Measurements from ENCODE around the gene EXOC6. TPM values are rescaled to one million over a fixed set of nuclear protein-coding genes. Genes with fewer than 3 reads are reported as not detected.
"Not testable (repeated sequence)": the region's sequence is repeated elsewhere in the genome, so short reads cannot be mapped to it uniquely, and the experiment has no call there.

The EXOC6 gene
- total RNA-seq, 1 experiment from 2014 or later, result 5.9 TPM

- no peaks in the 10 kb centered on the region; the same call in 1 of the 2 replicates for H3K4me1 ChIP-seq
- no peak overlapping the region for H3K27ac ChIP-seq
- DNase-seq, result no peak
- H3K9me3 ChIP-seq (replicated peaks), result no peaks in the 10 kb centered on the region
- H3K27me3 ChIP-seq, result no peaks in the 10 kb centered on the region
- H3K36me3 ChIP-seq, result no peaks in the 10 kb centered on the region
- no peak overlapping the region for H3K4me3 ChIP-seq
These were observed 235.6 kb downstream of the EXOC6 start for GRCh38 chr10:93083743-93084539.

GRCh38 chr10:93085272-93085859, 237.0 kb downstream of the EXOC6 start:
- Histone ChIP-seq H3K27me3 (no peaks in the 10 kb centered on the region), H3K9me3 (replicated peaks) (no peaks in the 10 kb centered on the region), H3K4me1 (no peaks in the 10 kb centered on the region; the same call in 1 of the 2 replicates), H3K4me3 (no peak overlapping the region), H3K36me3 (no peaks in the 10 kb centered on the region), H3K27ac (no peak overlapping the region)
- no peak for DNase-seq

GRCh38 chr10:93086289-93086688, 238.0 kb downstream of the EXOC6 start:
- Histone ChIP-seq H3K4me3 (no peak overlapping the region), H3K9me3 (replicated peaks) (no peaks in the 10 kb centered on the region), H3K36me3 (no peaks in the 10 kb centered on the region), H3K27me3 (no peaks in the 10 kb centered on the region), H3K27ac (no peak overlapping the region), H3K4me1 (no peaks in the 10 kb centered on the region; the same call in 1 of the 2 replicates)
- no peak for DNase-seq

- Histone ChIP-seq H3K36me3 (no peaks in the 10 kb centered on the region), H3K27me3 (no peaks in the 10 kb centered on the region), H3K27ac (no peak overlapping the region), H3K4me1 (no peaks in the 10 kb centered on the region), H3K9me3 (replicated peaks) (no peaks in the 10 kb centered on the region), H3K4me3 (no peak overlapping the region)
- DNase-seq, result no peak
These were observed 239.5 kb downstream of the EXOC6 start for GRCh38 chr10:93087846-93088245.

- H3K4me1 ChIP-seq, result no peaks in the 10 kb centered on the region
- H3K9me3 ChIP-seq (replicated peaks), result no peaks in the 10 kb centered on the region
- H3K27ac ChIP-seq, result no peak overlapping the region
- DNase-seq, result no peak
- H3K36me3 ChIP-seq, result no peaks in the 10 kb centered on the region
- no peaks in the 10 kb centered on the region for H3K27me3 ChIP-seq
- H3K4me3 ChIP-seq, result no peak overlapping the region
These were observed 240.1 kb downstream of the EXOC6 start for GRCh38 chr10:93088466-93088865.

GRCh38 chr10:93090619-93091018, 242.3 kb downstream of the EXOC6 start:
- Histone ChIP-seq H3K4me1 (no peaks in the 10 kb centered on the region), H3K36me3 (no peaks in the 10 kb centered on the region), H3K9me3 (replicated peaks) (no peaks in the 10 kb centered on the region), H3K4me3 (no peak overlapping the region), H3K27ac (no peak overlapping the region), H3K27me3 (no peaks in the 10 kb centered on the region)
- DNase-seq, result no peak

- no peak for DNase-seq
- no peaks in the 10 kb centered on the region for H3K9me3 ChIP-seq (replicated peaks)
- H3K27me3 ChIP-seq, result no peaks in the 10 kb centered on the region
- H3K36me3 ChIP-seq, result no peaks in the 10 kb centered on the region
- H3K4me1 ChIP-seq, result no peaks in the 10 kb centered on the region
- no peak overlapping the region for H3K27ac ChIP-seq
- H3K4me3 ChIP-seq, result no peak overlapping the region
These were observed 243.6 kb downstream of the EXOC6 start for GRCh38 chr10:93091960-93092359.

GRCh38 chr10:93095225-93095624, 246.9 kb downstream of the EXOC6 start:
- H3K36me3 ChIP-seq, result no peaks in the 10 kb centered on the region
- DNase-seq, result no peak
- no peaks in the 10 kb centered on the region for H3K9me3 ChIP-seq (replicated peaks)
- H3K4me1 ChIP-seq, result no peaks in the 10 kb centered on the region
- no peaks in the 10 kb centered on the region for H3K27me3 ChIP-seq
- no peak overlapping the region for H3K4me3 ChIP-seq
- no peak overlapping the region for H3K27ac ChIP-seq

- no peak for DNase-seq
- Histone ChIP-seq H3K36me3 (no peaks in the 10 kb centered on the region), H3K27me3 (no peaks in the 10 kb centered on the region), H3K4me1 (no peaks in the 10 kb centered on the region), H3K27ac (no peak overlapping the region), H3K4me3 (no peak overlapping the region), H3K9me3 (replicated peaks) (no peaks in the 10 kb centered on the region)
These were observed 248.6 kb downstream of the EXOC6 start for GRCh38 chr10:93096901-93097300.

GRCh38 chr10:93097386-93097785, 249.1 kb downstream of the EXOC6 start:
- Histone ChIP-seq H3K4me3 (no peak overlapping the region), H3K27ac (no peak overlapping the region)
- no peak for DNase-seq

GRCh38 chr10:93098816-93099215, 250.5 kb downstream of the EXOC6 start:
- H3K9me3 ChIP-seq (replicated peaks), result no peaks in the 10 kb centered on the region; the same call in 1 of the 2 replicates
- no peaks in the 10 kb centered on the region for H3K36me3 ChIP-seq
- no peak for DNase-seq
- H3K4me3 ChIP-seq, result no peak overlapping the region
- no peak overlapping the region for H3K27ac ChIP-seq
- no peaks in the 10 kb centered on the region for H3K27me3 ChIP-seq
- no peaks in the 10 kb centered on the region for H3K4me1 ChIP-seq

More at GRCh38 chr10:93097386-93097785, 249.1 kb downstream of the EXOC6 start:
- Histone ChIP-seq H3K27me3 (no peaks in the 10 kb centered on the region), H3K9me3 (replicated peaks) (no peaks in the 10 kb centered on the region), H3K36me3 (no peaks in the 10 kb centered on the region), H3K4me1 (no peaks in the 10 kb centered on the region)

GRCh38 chr10:93099670-93100069, 251.3 kb downstream of the EXOC6 start:
- no peak overlapping the region for H3K4me3 ChIP-seq
- no peaks in the 10 kb centered on the region for H3K36me3 ChIP-seq
- H3K9me3 ChIP-seq (replicated peaks), result no peaks in the 10 kb centered on the region; the same call in 1 of the 2 replicates
- no peaks in the 10 kb centered on the region for H3K4me1 ChIP-seq
- no peaks in the 10 kb centered on the region for H3K27me3 ChIP-seq
- no peak overlapping the region for H3K27ac ChIP-seq
- no peak for DNase-seq

GRCh38 chr10:93101148-93101547, 252.8 kb downstream of the EXOC6 start:
- not testable (repeated sequence) for H3K27me3 ChIP-seq; H3K36me3 ChIP-seq; H3K4me3 ChIP-seq; DNase-seq; H3K27ac ChIP-seq; H3K9me3 ChIP-seq (replicated peaks); H3K4me1 ChIP-seq

- H3K36me3 ChIP-seq, result no peaks in the 10 kb centered on the region
- no peak overlapping the region for H3K27ac ChIP-seq
- DNase-seq, result no peak
- no peaks in the 10 kb centered on the region for H3K4me1 ChIP-seq
- no peaks in the 10 kb centered on the region; the same call in 1 of the 2 replicates for H3K9me3 ChIP-seq (replicated peaks)
- H3K4me3 ChIP-seq, result no peak overlapping the region
- no peaks in the 10 kb centered on the region for H3K27me3 ChIP-seq
These were observed 255.6 kb downstream of the EXOC6 start for GRCh38 chr10:93103953-93104352.

- H3K27me3 ChIP-seq, result no peaks in the 10 kb centered on the region
- no peaks in the 10 kb centered on the region; the same call in 1 of the 2 replicates for H3K9me3 ChIP-seq (replicated peaks)
- H3K27ac ChIP-seq, result no peak overlapping the region
- H3K36me3 ChIP-seq, result no peaks in the 10 kb centered on the region
- no peak overlapping the region for H3K4me3 ChIP-seq
- DNase-seq, result no peak
- no peaks in the 10 kb centered on the region for H3K4me1 ChIP-seq
These were observed 258.3 kb downstream of the EXOC6 start for GRCh38 chr10:93106631-93107072.

All from SJCRH30 (cell line).